HCT116 (cell line): Measurements from ENCODE around the gene TLCD3A.

Source experiments
- ATF3 ChIP-seq: IDR thresholded peaks from 2 replicates; pipeline ENCODE4 v1.6.1; 2012
- CTCF ChIP-seq, 3 experiments: fragments of 200-600 bp in 1 of 3; sonication (generic) in 1 of 3; IDR thresholded peaks in 2 of 3; conservative IDR thresholded peaks in 1 of 3; 2 replicates each; pipeline ENCODE4 v1.5.1; 2012 to 2017; ENCODE audit warnings: low read depth in 2 of 3, low read length in 2 of 3, antibody characterized with exemption in 1 of 3, borderline replicate concordance in 1 of 3, control low read depth in 1 of 3, mild to moderate bottlenecking in 1 of 3, mixed read lengths in 1 of 3, mixed run types in 1 of 3, moderate library complexity in 1 of 3; ENCODE audit not compliant: insufficient read depth in 1 of 3
- EGR1 ChIP-seq: IDR thresholded peaks from 2 replicates; pipeline ENCODE4 v1.6.1; 2012; ENCODE audit warnings: low read depth
- EZH2 ChIP-seq: fragments of 200-600 bp; sonication (generic); IDR thresholded peaks from 2 replicates; pipeline ENCODE4 v1.6.1; 2017; ENCODE audit warnings: antibody characterized with exemption, mixed run types
- FOSL1 ChIP-seq: IDR thresholded peaks from 2 replicates; pipeline ENCODE4 v1.6.1; 2012; ENCODE audit warnings: low read depth
- JUND ChIP-seq: IDR thresholded peaks from 2 replicates; pipeline ENCODE4 v1.6.1; 2012
- MAX ChIP-seq: IDR thresholded peaks from 2 replicates; pipeline ENCODE4 v1.6.1; 2012
- POLR2A ChIP-seq: IDR thresholded peaks from 2 replicates; pipeline ENCODE4 v1.7.0; 2011; ENCODE audit warnings: borderline replicate concordance; ENCODE audit not compliant: insufficient read depth, insufficient read length; ENCODE audit errors: extremely low read depth
- POLR2AphosphoS5 ChIP-seq: IDR thresholded peaks from 2 replicates; pipeline ENCODE4 v1.6.1; 2011; ENCODE audit warnings: mild to moderate bottlenecking, low read depth, low read length, moderate library complexity
- RAD21 ChIP-seq: IDR thresholded peaks from 2 replicates; pipeline ENCODE4 v1.6.1; 2012; ENCODE audit warnings: low read depth, mild to moderate bottlenecking
- REST ChIP-seq: IDR thresholded peaks from 2 replicates; pipeline ENCODE4 v1.6.1; 2012; ENCODE audit warnings: low read depth
- SP1 ChIP-seq: IDR thresholded peaks from 2 replicates; pipeline ENCODE4 v1.6.1; 2012; ENCODE audit warnings: low read depth
- YY1 ChIP-seq: IDR thresholded peaks from 2 replicates; pipeline ENCODE4 v1.6.1; 2011; ENCODE audit warnings: low read length, low read depth, moderate library complexity, mild to moderate bottlenecking; ENCODE audit not compliant: insufficient replicate concordance; ENCODE audit errors: extremely low read depth
- ZNF274 ChIP-seq: fragments of 200-500 bp; sonication (Bioruptor generic); IDR thresholded peaks from 2 replicates; pipeline ENCODE4 v1.6.1; 2014; ENCODE audit warnings: mild to moderate bottlenecking, low read depth, low read length, inconsistent platforms

- TF ChIP-seq CTCF (IDR thresholded peaks at IDR 0.05 in 2 of 3, conservative IDR thresholded peaks at IDR 0.05 in 1 of 3; ENCODE audit: borderline replicate concordance in 1 of 3, insufficient read depth in 1 of 3, low read depth in 2 of 3, low read length in 2 of 3) (no peak), YY1 (no peak), ATF3 (no peak), RAD21 (no peak), EGR1 (no peak), MAX (no peak), REST (no peak), EZH2 (no peak), POLR2A (no peak), POLR2AphosphoS5 (no peak), JUND (no peak), FOSL1 (no peak), ZNF274 (no peak), SP1 (no peak)
Measured at GRCh38 chr17:767076-767475, 34.7 kb downstream of the TLCD3A start.
